ENCODE data around the gene ATP5ME. TPM values are rescaled to one million over a fixed set of nuclear protein-coding genes. Genes with fewer than 3 reads are reported as not detected.
"Not testable (repeated sequence)": the region's sequence is repeated elsewhere in the genome, so short reads cannot be mapped to it uniquely, and the experiment has no call there.

Gene ATP5ME
- total and polyA plus RNA-seq, 4 experiments from 2014 or later = 137 to 542 (median 285) TPM

GRCh38 chr4:708631-708933, 34.5 kb upstream of the ATP5ME start:
- Mint-ChIP-seq H3K27ac (peak overlapping the region in 2 of 7 donors; percentile 66 to 71), H3K27me3 (no peaks in the 10 kb centered on the region), H3K4me1 (peaks cover 10 to 32% (median 19%) of the 10 kb centered on the region in 4 donors), H3K36me3 (peaks cover 0 to 2% of the 10 kb centered on the region in 2 donors), H3K9me3 (no peaks in the 10 kb centered on the region), H3K4me3 (peak overlapping the region in 5 of 8 donors; percentile 11 to 60 (median 46))
- DNase-seq = no peak
- H3K4me3 ChIP-seq (ENCODE audit: low read length in 2 of 2) = no peak overlapping the region
- peaks cover 29% of the 10 kb centered on the region for H3K4me1 ChIP-seq (ENCODE audit: insufficient read depth, low read length)
- no peaks in the 10 kb centered on the region for H3K27me3 ChIP-seq (ENCODE audit: insufficient read depth, low read length)
- no peak overlapping the region for H3K27ac ChIP-seq (ENCODE audit: low read depth, low read length)
- ChIA-PET POLR2A (ENCODE audit: partially characterized antibody) (interaction anchor here (1.5 kb wide), 1 partner anchor 34 kb away, joined by 4 read pairs; the partner anchor contains the start of genes ATP5ME and MYL5), CTCF (ENCODE audit: partially characterized antibody) (no interaction called here)
- no peaks in the 10 kb centered on the region for H3K9me3 ChIP-seq (ENCODE audit: control insufficient read depth in 1 of 2, low read length in 2 of 2)
- intact Hi-C loops (cut with micrococcal nuclease) = no loop called here
- H3K36me3 ChIP-seq (ENCODE audit: insufficient read depth, low read length) = no peaks in the 10 kb centered on the region

GRCh38 chr4:707929-708630, 34.0 kb upstream of the ATP5ME start:
- Histone ChIP-seq H3K4me1 (ENCODE audit: insufficient read depth, low read length) (peaks cover 29% of the 10 kb centered on the region), H3K4me3 (ENCODE audit: low read length in 2 of 2) (no peak overlapping the region), H3K36me3 (ENCODE audit: insufficient read depth, low read length) (no peaks in the 10 kb centered on the region), H3K27me3 (ENCODE audit: insufficient read depth, low read length) (no peaks in the 10 kb centered on the region), H3K27ac (ENCODE audit: low read depth, low read length) (no peak overlapping the region), H3K9me3 (ENCODE audit: control insufficient read depth in 1 of 2, low read length in 2 of 2) (no peaks in the 10 kb centered on the region)
- H3K4me1 Mint-ChIP-seq = peaks cover 10 to 32% (median 19%) of the 10 kb centered on the region in 4 donors
- POLR2A ChIA-PET (ENCODE audit: partially characterized antibody) = no interaction called here
- H3K4me3 Mint-ChIP-seq = peak overlapping the region in 3 of 8 donors; percentile 25 to 44 (median 34)
- H3K36me3 Mint-ChIP-seq = peaks cover 0 to 2% of the 10 kb centered on the region in 2 donors
- intact Hi-C loops (cut with micrococcal nuclease) = no loop called here
- H3K9me3 Mint-ChIP-seq = no peaks in the 10 kb centered on the region
- H3K27me3 Mint-ChIP-seq = no peaks in the 10 kb centered on the region
- peak overlapping the region in 3 of 7 donors; percentile 15 to 71 (median 55) for H3K27ac Mint-ChIP-seq
- CTCF ChIA-PET (ENCODE audit: partially characterized antibody) = no interaction called here
- DNase-seq = no peak

- no peak overlapping the region for H3K27ac Mint-ChIP-seq
- H3K4me1 Mint-ChIP-seq = peaks cover 12 to 32% (median 16%) of the 10 kb centered on the region in 4 donors
- peak overlapping the region; percentile 93 for H3K27ac ChIP-seq (ENCODE audit: low read depth, low read length)
- no peaks in the 10 kb centered on the region for H3K9me3 Mint-ChIP-seq
- no peak overlapping the region for H3K4me3 Mint-ChIP-seq
- intact Hi-C loops (cut with micrococcal nuclease) = no loop called here
- no peak for DNase-seq
- CTCF ChIA-PET (ENCODE audit: partially characterized antibody) = no interaction called here
- no peaks in the 10 kb centered on the region for H3K36me3 ChIP-seq (ENCODE audit: insufficient read depth, low read length)
- H3K27me3 ChIP-seq (ENCODE audit: insufficient read depth, low read length) = no peaks in the 10 kb centered on the region
- no peaks in the 10 kb centered on the region for H3K9me3 ChIP-seq (ENCODE audit: control insufficient read depth in 1 of 2, low read length in 2 of 2)
- POLR2A ChIA-PET (ENCODE audit: partially characterized antibody) = no interaction called here
- H3K4me1 ChIP-seq (ENCODE audit: insufficient read depth, low read length) = peaks cover 29% of the 10 kb centered on the region
- peaks cover 0 to 2% of the 10 kb centered on the region in 2 donors for H3K36me3 Mint-ChIP-seq
- H3K27me3 Mint-ChIP-seq = no peaks in the 10 kb centered on the region
- H3K4me3 ChIP-seq (ENCODE audit: low read length in 2 of 2) = no peak overlapping the region
Observed at GRCh38 chr4:706834-707598, 32.9 kb upstream of the ATP5ME start.

- H3K36me3 ChIP-seq (ENCODE audit: insufficient read depth, low read length); H3K9me3 Mint-ChIP-seq; DNase-seq; H3K36me3 Mint-ChIP-seq; H3K27me3 Mint-ChIP-seq; POLR2A ChIA-PET (ENCODE audit: partially characterized antibody); intact Hi-C loops (cut with micrococcal nuclease); H3K9me3 ChIP-seq (ENCODE audit: control insufficient read depth in 1 of 2, low read length in 2 of 2); H3K27me3 ChIP-seq (ENCODE audit: insufficient read depth, low read length); CTCF ChIA-PET (ENCODE audit: partially characterized antibody); H3K27ac Mint-ChIP-seq: not testable (repeated sequence)
- peaks cover 29% of the 10 kb centered on the region for H3K4me1 ChIP-seq (ENCODE audit: insufficient read depth, low read length)
- H3K4me3 ChIP-seq (ENCODE audit: low read length in 2 of 2) = peak overlapping the region; percentile 59 to 69
- peaks cover 11 to 32% (median 16%) of the 10 kb centered on the region in 4 donors for H3K4me1 Mint-ChIP-seq
- H3K4me3 Mint-ChIP-seq = peak overlapping the region in 3 of 8 donors; percentile 5 to 86 (median 8)
- H3K27ac ChIP-seq (ENCODE audit: low read depth, low read length) = peak overlapping the region; percentile 93
Observed at GRCh38 chr4:706083-706633, 32.1 kb upstream of the ATP5ME start.

GRCh38 chr4:705278-706082, 31.4 kb upstream of the ATP5ME start, which contains the start of gene PCGF3:
Gene PCGF3, plus strand, starts transcription at chr4:705832. Its CDS starts 27,849 bp downstream, at chr4:733681.
- Histone ChIP-seq H3K36me3 (ENCODE audit: insufficient read depth, low read length) (no peaks in the 10 kb centered on the region), H3K4me1 (ENCODE audit: insufficient read depth, low read length) (peaks cover 29% of the 10 kb centered on the region), H3K4me3 (ENCODE audit: low read length in 2 of 2) (peak within 1 kb of the TSS; percentile 59 to 69), H3K27me3 (ENCODE audit: insufficient read depth, low read length) (no peaks in the 10 kb centered on the region), H3K9me3 (ENCODE audit: control insufficient read depth in 1 of 2, low read length in 2 of 2) (no peaks in the 10 kb centered on the region), H3K27ac (ENCODE audit: low read depth, low read length) (peak within 1 kb of the TSS; percentile 93)
- Mint-ChIP-seq H3K27ac (peak within 1 kb of the TSS; percentile 69 to 90 (median 77)), H3K4me3 (peak within 1 kb of the TSS; percentile 79 to 94 (median 83)), H3K27me3 (no peaks in the 10 kb centered on the region), H3K36me3 (peaks cover 0 to 2% of the 10 kb centered on the region in 2 donors), H3K4me1 (peaks cover 11 to 25% (median 19%) of the 10 kb centered on the region in 4 donors), H3K9me3 (no peaks in the 10 kb centered on the region)
- peak; percentile 90 to 94 (median 92) for DNase-seq
- POLR2A ChIA-PET (ENCODE audit: partially characterized antibody) = interaction anchor here (1.0 kb wide), 1 partner anchor 32 kb away, joined by 4 read pairs; the partner anchor contains the start of genes ATP5ME and MYL5
- CTCF ChIA-PET (ENCODE audit: partially characterized antibody) = no interaction called here
- intact Hi-C loops (cut with micrococcal nuclease) = loop anchor here (1.0 kb wide), 2 partner anchors 31 to 77 kb away; partner anchors contain the start of genes ATP5ME and MYL5

- Mint-ChIP-seq H3K9me3 (no peaks in the 10 kb centered on the region), H3K27me3 (no peaks in the 10 kb centered on the region), H3K4me3 (peak overlapping the region; percentile 48 to 94 (median 82)), H3K27ac (peak overlapping the region in 3 of 7 donors; percentile 70 to 77 (median 75)), H3K36me3 (no peaks in the 10 kb centered on the region), H3K4me1 (peaks cover 9 to 26% (median 16%) of the 10 kb centered on the region in 4 donors)
- Histone ChIP-seq H3K4me3 (ENCODE audit: low read length in 2 of 2) (peak overlapping the region; percentile 59 to 65), H3K36me3 (ENCODE audit: insufficient read depth, low read length) (no peaks in the 10 kb centered on the region), H3K27me3 (ENCODE audit: insufficient read depth, low read length) (no peaks in the 10 kb centered on the region), H3K27ac (ENCODE audit: low read depth, low read length) (peak overlapping the region; percentile 93), H3K9me3 (ENCODE audit: control insufficient read depth in 1 of 2, low read length in 2 of 2) (no peaks in the 10 kb centered on the region), H3K4me1 (ENCODE audit: insufficient read depth, low read length) (peaks cover 29% of the 10 kb centered on the region)
- DNase-seq = no peak
- ChIA-PET CTCF (ENCODE audit: partially characterized antibody) (no interaction called here), POLR2A (ENCODE audit: partially characterized antibody) (interaction anchor here (1.0 kb wide), 1 partner anchor 31 kb away, joined by 4 read pairs; the partner anchor contains the start of genes ATP5ME and MYL5)
- intact Hi-C loops (cut with micrococcal nuclease) = loop anchor here (1.0 kb wide), 2 partner anchors 31 to 77 kb away; partner anchors contain the start of genes ATP5ME and MYL5
Observed at GRCh38 chr4:704971-705277, 30.8 kb upstream of the ATP5ME start.

Measured in CD4-positive, alpha-beta memory T cell (primary cell).